HG03565 (cell line): Measurements from ENCODE around the gene KBTBD7.
"Not testable (repeated sequence)": the region's sequence is repeated elsewhere in the genome, so short reads cannot be mapped to it uniquely, and the experiment has no call there.

Experiments
- ATAC-seq: cut with Tn5 transposase; IDR thresholded peaks from one replicate; pipeline ENCODE4 v1.9.1; 2021; ENCODE audit warnings: mild to moderate bottlenecking, moderate library complexity; ENCODE audit not compliant: unreplicated experiment

KBTBD7 gene

DNA sequence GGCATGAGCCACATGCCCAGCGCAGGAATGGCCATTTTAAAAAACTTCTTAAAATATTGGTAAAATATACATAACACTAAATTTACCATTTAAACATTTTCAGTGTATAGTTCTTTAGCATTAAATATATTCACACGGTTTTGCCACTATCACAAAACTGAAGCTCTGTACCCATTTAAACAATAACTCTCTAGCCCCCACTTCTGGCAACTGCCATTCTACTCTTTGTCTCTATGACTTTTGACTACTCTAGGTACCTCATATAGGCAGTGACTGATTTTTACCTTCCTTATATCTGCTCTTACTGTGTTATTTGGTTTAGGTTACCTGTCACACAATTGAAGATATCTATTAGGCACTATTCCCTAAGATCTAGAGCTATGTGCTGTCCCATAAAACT lies 2.3 kb upstream of the KBTBD7 start:
- no peak for ATAC-seq

DNA sequence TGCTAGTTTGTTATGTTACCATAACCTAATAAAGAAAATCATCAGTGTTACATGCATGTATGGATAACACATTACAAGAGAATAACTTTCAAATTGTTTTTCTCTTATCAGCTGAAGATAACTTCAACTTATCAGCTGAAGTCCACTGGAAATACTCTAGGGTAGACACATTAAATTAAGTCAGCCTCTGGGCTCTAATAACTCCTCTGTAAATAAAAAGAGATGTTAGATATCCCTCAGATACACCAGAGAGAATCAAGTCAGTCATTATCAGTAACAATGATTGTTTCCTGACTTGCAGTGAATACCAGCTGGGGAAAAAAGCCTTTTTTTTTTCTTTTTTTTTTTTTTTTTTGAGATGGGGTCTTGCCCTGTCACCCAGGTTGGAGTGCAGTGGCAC lies 1.6 kb upstream of the KBTBD7 start:
- ATAC-seq: no peak

DNA sequence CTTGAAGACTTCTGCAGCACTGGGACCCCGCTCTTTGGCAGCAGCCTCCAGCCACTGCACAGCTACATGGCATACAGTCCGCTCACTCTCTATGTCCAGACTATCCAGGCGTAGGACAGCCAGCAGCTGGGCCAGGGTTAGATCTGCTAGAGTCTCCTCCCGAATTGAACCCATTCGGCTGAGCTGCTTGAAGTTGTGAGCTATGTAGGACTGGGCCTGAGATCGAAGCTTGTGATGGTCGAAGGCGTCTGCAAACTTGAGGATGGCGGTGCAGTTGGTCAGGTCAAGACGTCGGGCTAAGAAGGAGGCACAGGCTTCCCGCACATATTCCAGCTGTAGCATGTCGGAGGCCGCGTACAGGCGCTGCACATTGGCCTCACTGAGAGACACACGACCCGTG lies 900 bp downstream of the KBTBD7 start:
- ATAC-seq: no peak

DNA sequence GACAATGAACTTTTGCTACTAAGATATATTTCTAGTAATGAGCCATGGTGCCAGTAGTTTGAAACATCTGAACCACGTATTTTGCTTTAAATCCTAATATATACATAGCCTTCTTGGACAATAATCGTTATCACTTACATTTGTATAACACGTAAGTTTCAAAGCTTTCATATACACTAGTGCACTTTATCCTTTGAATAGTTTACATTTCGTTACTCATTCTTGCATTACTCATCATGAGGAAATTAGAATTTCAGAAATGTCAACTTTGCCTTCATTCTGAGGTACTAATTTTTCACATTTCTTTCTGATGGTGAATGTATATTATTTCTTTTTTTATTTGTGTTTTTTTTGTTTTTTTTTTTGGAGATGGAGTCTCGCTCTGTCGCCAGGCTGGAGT lies 5.8 kb downstream of the KBTBD7 start:
- ATAC-seq: no peak

DNA sequence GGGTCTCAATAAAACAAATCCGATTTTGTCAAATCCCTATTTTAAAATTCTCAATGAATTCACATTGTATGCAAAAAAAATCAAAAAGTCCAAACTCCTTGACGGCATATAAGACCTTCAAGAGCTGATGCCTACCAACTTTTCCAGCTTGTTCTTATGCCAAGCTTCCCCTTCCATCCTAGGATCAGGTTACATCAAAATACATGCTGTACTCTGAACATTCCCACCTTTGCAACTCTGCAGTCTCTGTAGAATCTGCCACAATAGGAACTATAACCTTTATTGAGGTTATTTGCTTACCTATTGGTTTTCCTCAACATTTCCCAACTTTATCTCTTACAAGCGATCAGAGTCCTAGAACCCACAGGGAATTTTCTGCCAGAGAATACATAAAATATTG lies 7.9 kb downstream of the KBTBD7 start:
- ATAC-seq: no peak

DNA sequence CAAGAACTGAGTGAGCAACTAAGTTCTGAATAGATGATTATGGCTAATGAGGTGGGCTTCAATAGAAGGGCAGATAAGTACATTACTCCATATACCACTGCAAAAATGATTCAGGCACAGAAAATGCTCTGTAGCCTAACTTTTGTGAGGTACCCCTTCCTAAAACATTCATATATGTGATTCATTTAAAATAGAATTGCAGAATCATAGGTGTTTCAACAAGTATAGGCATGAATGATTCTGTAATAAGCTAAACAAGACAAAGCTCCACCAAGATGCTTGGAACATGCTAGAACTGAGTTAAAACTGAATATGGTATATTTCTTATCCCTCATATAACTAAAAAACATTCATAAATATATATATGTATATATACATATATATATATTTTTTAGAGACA lies 12.1 kb downstream of the KBTBD7 start:
- no peak for ATAC-seq

DNA sequence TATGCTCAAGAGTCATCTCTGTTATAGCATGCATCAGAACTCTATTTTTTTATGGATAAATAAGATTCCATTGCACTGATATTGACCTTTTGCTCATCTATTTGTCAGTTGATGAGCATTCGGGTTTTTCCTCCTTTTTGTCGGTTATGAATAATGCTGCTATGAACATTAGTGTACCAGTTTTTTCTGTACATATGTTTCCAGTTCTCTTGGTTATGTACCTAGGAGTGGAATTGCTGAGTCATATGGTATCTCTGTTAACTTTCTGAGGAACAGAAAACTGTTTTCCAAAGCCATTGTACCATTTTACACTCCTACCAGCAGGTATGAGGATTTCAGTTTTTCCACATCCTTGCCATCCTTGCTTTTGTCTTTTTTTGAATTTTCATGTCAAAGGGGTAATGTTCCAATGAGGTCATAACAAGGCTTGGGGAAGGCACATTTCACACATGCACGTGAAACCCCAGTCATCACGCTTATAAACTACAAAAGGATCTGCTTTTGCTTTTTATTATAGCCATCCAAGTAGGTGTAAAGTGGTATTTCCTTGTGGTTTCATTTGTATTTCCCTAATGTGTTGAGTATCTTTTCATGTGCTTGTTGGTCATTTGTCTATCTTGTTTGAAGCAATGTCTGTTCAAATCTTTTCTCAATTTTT lies 14.6 kb downstream of the KBTBD7 start:
- ATAC-seq: no peak

DNA sequence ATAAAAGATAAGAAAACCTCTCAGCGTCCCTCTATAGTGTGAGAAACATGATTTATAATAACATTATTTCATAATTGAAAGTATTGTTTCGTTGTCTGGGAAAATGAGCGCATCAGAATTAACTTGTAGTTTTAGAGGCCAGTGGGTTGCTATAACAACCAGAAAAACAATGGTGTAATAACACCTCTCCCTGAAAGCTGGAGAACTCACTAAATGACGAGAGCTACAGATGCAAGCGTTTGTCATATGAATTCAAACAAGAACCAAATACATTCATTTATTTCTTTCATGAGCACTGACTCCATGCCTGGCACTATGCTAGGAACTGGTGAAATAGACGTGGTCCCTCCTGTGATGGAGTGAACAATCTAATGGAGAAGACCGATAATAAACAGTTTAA lies 16.3 kb downstream of the KBTBD7 start:
- ATAC-seq: no peak

DNA sequence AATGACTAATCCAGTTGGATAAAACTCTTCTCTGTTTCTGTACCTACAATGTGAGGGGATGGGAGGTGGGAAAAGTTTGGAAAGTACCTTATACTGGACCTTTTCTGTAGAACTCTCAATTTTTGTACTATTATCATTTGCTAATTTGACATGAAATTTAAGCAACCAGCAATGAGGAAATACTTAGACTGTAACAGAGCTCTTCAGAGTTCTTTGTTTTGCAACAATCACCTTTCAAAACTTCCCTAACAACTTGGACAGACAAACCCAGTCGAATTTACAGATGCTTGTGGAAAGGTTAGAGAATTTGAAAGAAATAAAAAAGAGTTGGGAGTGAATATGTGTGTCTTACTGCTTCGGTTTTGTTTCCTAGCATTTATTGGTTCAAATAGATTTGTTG lies 16.8 kb downstream of the KBTBD7 start:
- ATAC-seq: no peak

DNA sequence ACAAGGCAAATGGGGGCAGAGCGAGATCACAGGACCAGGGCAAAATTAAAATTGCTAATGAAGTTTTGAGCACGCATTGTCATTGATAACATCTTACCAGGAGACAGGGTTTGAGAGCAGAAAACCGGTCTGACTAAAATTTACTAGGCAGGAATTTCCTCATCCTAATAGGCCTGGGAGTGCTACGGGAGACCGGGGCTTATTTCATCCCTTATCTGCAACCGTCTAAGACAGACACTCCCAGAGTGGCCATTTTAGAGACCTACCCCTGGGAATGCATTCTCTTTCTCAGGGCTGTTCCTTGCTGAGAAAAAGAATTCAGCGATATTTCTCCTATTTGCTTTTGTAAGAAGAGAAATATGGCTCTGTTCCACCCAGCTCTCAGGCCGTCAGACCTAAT lies 18.8 kb downstream of the KBTBD7 start:
- not testable (repeated sequence) for ATAC-seq

DNA sequence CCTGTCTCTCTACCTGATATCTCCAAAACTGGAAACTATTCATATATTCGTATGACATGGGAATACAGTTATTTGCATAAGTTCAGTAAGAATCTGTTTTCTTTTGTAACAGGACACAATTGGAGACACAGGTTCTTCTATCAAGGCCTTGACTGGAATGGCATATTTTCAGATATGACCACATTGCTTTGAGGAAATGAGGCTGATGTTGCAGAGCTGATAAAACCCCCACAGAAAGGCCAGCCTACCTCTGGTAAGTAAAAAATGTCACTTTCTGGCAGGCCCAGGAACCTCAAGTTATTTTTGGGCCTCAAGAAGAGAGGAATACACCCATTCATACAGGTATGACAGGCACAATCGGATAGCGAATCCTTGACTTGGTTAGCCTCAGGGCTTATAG lies 32.2 kb downstream of the KBTBD7 start:
- no peak for ATAC-seq

DNA sequence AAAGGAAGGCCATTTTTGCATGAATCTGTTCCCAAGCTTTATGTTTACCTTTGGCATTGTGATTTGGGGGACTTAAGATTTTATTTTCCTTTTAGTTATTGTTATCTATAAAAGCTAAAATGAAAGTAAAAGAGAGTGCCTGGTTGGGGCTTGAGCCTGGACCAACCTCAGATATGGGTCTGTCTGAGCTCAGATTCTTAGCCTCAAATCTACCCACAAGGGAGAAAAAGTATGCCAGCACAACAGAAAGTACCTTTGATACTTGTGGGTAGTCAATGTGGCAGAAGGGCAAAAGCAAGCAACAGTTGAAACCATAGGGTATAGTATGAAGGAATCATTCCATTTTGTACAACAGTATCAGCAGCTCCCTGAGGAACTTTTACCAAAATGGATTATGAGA lies 35.2 kb downstream of the KBTBD7 start:
- no peak for ATAC-seq

DNA sequence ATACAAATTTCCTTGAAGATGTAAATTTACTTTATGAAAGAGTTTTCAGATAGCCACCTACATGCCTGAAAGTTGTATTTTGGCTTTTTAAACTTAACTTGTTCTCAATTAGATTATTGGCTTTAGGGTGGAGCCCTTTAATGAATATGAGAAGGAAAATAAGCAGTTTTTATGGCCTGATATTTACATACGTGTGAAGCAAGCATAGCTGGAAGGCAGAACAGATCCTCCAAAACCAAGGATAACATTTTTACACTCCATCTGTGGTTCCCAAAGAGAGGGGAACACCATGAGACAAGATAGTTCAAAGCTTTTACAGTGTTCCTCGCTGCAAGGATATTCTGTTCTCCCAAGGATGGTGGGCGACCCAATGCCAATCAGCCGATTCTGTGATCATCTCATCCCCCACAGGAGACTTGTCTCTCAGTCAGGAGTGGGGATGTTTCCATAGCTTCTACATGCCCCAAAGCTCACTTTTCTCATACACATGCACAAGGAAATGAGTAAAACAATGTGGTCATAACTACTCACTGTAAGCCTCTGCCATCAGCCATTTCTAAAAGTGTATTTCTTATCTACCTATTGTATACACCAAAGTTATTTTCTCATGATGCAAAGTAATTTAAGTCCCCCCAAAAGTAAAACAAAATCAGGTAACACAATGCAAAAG lies 37.2 kb downstream of the KBTBD7 start:
- ATAC-seq: no peak

DNA sequence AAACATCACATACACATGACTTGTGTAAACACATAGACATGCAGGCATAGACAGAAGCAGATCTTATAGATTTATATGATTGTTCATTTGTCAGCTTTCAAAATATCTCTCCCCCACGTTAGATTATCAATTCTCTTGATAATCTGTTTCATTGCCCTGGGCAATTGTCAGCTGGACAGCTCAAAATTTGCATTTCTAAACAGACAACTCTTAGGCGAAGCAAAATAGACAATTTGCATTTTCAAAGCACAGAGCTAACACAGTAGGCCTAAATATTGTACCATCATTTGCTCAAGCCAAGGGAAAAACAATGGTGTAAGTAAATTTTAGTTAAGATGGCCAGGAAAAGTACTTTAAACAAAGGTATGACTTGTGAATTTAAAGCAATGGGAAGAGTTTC lies 37.7 kb downstream of the KBTBD7 start:
- no peak for ATAC-seq

DNA sequence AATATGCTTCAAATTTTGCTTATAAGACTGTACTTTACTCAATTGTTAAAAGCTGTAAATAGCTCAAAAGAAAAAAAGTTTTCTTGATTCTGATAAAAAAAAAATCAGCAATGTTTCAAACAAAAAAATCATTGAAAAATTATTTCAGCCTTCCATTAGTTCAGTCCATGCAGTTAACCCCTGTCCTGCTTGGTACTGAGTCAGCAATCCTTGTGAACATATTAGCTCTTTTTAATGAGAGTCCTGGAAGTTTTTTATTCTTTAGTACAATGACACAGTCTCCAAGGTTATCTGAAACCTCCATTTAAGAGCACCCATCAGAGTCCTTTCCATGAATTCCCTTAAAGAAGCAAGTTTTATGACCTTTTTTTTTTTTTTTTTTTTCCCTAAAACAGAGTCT lies 40.3 kb downstream of the KBTBD7 start:
- no peak for ATAC-seq

DNA sequence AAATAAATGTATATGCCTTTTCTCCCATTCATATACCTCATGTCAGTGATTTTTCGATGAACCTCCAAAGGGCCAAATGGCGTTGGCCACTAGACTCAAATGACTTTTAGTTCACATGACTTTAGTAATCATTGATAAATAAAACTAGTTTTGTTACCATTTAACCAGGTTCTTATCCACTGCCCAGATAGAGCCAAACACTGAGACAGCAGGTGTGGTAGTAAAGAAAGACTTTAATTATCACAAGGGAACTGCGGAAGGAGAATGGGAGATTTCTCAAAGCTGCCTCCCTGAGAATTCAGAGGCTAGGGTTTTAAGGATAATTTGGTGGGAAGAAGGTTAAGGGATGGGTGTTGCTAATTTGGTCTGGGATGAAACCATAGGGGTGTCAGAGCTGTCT lies 42.4 kb downstream of the KBTBD7 start:
- no peak for ATAC-seq

DNA sequence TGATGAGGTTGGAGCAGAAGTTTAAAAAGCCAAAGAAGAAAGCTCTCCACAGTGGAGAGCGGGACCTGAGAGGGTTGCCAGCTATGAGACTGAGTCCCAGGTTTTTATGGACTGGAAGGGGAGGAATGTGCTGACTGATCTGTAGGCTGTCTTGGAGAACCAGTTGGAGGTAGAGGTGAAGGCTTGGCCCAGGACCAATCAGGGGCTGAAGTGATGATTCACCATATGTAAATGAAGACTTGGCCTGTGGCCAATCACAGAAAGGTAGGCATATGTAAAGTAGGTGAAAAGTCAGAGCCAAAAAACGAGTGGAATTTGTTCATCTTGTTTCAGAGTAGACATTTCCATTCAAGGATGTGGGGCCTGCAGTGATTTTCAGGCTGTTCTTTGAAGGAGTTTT lies 44.3 kb downstream of the KBTBD7 start:
- ATAC-seq: no peak

DNA sequence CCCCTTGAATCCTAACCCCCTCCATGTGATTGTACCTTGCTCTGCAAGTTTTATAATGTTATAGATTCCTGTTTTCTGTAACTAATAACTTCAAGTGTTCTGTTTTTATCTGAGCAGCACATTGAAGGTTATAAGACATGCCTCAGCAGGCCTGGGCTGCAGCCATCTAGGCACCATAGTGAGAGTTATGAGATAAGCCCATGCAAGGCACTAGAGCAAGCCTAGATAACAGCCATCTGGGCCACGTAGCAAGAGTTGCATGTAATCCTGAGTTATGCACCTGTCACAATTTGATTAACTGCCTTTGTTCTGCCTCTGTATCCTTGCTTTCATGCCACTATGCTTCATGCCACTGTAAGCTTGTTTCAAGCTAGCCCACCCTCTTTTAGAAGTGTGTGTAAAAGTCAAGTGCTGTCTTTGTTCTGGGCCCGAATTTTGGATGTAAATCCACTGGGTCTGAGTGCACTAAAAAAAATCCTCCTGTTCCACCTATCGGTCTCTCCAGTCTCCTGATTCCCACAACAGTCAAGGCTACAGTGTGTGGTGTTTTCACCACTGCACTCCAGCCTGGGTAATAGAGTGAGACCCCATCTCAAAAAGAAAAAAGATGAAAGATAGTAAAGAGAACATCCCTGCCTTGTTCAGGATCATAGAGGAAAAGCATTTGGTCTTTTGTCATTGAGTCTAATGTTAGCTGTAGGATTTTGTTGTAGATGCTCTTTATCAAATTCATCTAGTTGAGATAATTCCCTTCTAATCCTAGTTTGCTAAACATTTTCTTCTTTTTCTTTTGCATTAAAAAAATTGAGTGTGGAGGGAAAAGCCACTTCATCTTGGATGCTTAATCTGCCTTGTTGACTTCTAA lies 45.7 kb downstream of the KBTBD7 start:
- ATAC-seq: no peak

DNA sequence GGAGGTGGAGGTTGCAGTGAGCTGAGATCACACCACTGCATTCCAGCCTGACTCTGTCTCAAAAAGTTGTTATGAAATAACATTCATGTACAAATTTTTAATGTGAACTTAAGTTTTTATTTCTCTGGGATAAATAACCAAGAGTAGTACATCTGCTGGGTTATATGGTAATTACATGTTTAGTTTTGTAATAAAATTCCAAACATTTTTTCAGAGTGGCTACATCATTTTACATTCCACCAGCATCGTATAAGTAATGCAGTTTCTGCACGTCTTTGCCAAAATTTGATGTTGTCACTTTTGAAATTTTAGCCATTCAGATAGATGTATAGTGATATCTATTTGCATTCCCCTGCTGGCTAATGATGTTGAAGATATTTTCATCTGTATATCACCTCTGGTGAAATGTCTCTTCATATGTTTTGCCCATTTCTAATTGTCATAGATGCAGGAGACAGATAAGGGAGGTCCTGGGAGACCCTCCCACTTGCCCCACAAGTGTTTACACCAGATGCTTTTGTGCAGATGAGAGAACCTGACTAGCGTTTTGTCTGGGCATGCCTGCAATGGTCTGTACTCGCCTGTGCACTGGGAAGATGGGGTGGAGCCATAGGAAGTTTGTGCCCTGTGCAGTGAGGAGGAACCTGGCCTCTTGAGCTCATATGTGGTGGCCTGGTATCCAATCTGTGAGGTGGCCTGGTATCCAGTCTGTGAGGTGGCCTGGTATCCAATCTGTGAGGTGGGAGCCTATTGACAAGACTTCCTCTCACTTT lies 49.0 kb downstream of the KBTBD7 start:
- no peak for ATAC-seq

DNA sequence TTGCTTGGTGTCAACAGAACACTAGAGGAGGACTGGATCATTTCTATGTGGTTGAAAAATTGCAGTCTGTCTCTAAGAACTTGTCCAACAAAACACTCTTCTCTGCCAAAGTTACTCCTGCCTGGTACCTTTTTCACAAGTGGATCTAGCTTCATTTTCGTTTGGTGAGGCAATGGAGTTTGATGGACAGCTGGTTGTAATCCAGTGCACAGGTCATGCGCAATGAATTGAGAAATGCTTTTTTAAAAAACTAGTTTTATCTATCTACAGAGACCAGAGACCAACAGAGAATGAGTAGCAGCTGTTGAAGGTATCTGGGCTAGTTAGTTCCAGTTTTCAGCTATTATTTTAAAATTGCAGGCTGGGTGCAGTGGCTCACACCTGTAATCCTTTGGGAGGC lies 49.8 kb downstream of the KBTBD7 start:
- ATAC-seq: no peak
